Measurements from ENCODE around the gene PACSIN3. TPM values are rescaled to one million over a fixed set of nuclear protein-coding genes. Genes with fewer than 3 reads are reported as not detected.

PACSIN3 gene
- total RNA-seq, 4 donors from 2014 or later, result 11.2 to 47.4 (median 16.8) TPM

GRCh38 chr11:47147250-47147649 lies 39.0 kb downstream of the PACSIN3 start:
- DNase-seq (ENCODE audit: low spot score), result no peak
- ATAC-seq (ENCODE audit: low FRiP score), result no peak
- no peak for TF ChIP-seq CTCF (IDR thresholded peaks at IDR 0.05)

GRCh38 chr11:47144541-47144940 lies 41.7 kb downstream of the PACSIN3 start:
- no peak for TF ChIP-seq CTCF (IDR thresholded peaks at IDR 0.05)
- ATAC-seq (ENCODE audit: low FRiP score), result no peak
- DNase-seq (ENCODE audit: low spot score), result no peak

- DNase-seq (ENCODE audit: low spot score), result no peak
- no peak for ATAC-seq (ENCODE audit: low FRiP score)
Measured at GRCh38 chr11:47143322-47143721, 42.9 kb downstream of the PACSIN3 start.

GRCh38 chr11:47139878-47140277 lies 46.4 kb downstream of the PACSIN3 start:
- no peak for TF ChIP-seq CTCF (IDR thresholded peaks at IDR 0.05)
- ATAC-seq (ENCODE audit: low FRiP score) (no peak), DNase-seq (ENCODE audit: low spot score) (no peak)

More at GRCh38 chr11:47143322-47143721, 42.9 kb downstream of the PACSIN3 start:
- TF ChIP-seq CTCF (IDR thresholded peaks at IDR 0.05), result no peak

- ATAC-seq (ENCODE audit: low FRiP score), result no peak
- TF ChIP-seq CTCF (IDR thresholded peaks at IDR 0.05), result no peak
- DNase-seq (ENCODE audit: low spot score), result no peak
Measured at GRCh38 chr11:47137476-47137875, 48.8 kb downstream of the PACSIN3 start.

- DNase-seq (ENCODE audit: low spot score) (no peak), ATAC-seq (ENCODE audit: low FRiP score) (no peak)
Measured at GRCh38 chr11:47136921-47137320, 49.3 kb downstream of the PACSIN3 start.

More at GRCh38 chr11:47136921-47137320, 49.3 kb downstream of the PACSIN3 start:
- TF ChIP-seq CTCF (IDR thresholded peaks at IDR 0.05), result no peak

Measured in omental fat pad (tissue), 4 donors.